ENCODE results near the gene PAX4.
"Not testable (repeated sequence)": the region's sequence is repeated elsewhere in the genome, so short reads cannot be mapped to it uniquely, and the experiment has no call there.

The PAX4 gene

DNA sequence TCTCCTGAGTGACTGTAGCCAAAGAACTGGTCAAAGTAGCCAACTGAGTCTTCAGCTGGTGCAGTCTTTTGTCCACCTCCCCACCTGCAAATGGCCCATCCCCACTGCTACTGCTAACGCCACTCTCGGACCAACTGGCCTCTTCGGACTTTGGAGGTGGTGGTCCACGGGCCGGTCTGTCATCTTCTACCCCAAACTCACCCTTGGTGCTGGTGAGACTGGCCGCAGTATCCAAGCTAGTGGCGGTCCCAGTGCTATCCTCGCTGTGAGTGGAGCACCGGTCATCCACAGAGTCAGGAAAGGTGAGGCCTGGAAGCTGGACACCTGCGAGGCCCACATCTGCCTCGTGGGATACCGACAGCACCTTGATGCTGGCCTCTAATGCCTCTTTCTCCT is 33.3 kb downstream of the PAX4 start:
- DNase-seq: no peak

DNA sequence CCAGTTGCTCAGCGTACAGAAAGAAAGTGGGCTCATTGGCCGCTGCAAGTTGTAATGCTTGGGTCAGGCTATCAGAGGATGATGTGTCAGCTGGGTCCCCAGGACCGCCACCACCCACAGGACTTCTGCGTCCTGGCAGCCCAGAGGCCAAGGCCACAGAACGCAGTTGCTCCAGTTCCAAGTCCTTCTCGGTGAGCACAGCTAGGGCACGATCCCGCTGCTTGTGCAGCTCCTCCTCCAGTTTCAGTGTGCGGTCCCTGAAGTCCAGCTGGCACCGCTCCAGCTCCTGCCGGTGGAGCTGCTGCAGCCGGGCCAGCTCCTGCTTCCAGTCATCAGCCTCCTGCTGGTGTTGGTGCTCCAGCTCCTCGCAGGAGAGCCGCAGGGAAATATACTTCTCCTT is 35.6 kb downstream of the PAX4 start:
- DNase-seq: no peak

DNA sequence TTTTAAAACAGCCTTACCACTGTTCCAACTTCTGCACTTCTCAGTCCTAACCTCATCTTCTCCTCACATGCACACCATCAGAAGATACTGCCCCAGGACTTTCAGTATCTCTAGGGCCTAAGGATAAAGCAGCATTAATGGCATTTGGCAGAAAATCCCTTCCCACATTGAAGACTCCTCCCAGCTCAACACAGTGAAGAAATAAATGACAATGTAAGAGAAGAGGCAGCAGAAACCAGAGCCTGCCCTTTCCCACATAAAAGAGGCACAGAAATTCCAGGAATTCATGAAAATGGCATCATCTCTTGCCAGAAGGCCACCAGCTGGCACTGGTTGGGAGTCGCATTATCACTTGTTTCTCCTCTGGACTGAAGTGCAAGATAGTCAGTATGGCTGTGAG is 36.2 kb downstream of the PAX4 start:
- no peak for DNase-seq

DNA sequence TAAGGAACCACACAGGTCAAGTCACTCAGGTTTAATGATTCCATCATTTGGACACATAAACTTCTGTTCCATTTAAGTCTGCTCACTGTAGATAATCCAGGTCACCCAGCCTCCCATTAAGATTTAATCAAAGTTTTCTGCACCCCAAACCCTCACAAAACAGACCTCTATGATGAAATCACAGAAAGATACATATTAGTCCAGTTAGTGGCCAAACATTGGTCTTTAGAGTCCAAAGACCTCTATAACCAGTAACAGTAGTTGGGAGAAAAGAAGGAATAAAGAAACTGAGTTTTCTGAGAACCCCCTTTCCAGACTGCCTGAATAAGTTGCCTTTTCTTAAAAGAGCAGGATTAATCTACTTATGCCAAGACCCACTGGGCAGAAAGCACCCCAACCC is 37.3 kb downstream of the PAX4 start:
- DNase-seq: no peak

DNA sequence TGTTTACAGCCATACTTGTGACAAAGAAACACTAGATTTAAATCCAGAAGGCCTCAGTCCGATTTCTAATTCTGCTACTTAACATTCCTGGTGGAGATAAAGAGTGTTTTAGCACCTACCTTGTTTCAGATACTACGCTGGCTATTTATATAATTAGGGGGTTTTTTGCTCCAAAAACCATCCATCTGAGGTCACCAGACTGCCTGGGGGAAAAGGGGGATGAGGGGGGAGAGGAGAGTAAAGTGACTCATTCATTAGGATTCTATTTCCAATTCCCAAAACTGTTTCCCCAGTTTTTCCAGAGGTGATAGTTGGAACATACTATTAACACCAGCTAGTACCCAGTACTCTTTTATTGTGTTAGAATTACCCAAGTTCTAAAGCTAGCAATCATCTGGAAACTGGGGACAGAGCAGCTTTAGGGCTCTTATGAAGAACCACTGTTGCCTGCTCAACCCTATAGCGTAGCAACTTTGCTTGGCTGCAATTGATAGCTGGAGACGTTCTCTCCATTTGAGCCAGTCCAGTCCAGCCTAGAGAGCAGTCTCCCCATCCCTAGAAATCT is 39.1 kb downstream of the PAX4 start:
- no peak for DNase-seq

DNA sequence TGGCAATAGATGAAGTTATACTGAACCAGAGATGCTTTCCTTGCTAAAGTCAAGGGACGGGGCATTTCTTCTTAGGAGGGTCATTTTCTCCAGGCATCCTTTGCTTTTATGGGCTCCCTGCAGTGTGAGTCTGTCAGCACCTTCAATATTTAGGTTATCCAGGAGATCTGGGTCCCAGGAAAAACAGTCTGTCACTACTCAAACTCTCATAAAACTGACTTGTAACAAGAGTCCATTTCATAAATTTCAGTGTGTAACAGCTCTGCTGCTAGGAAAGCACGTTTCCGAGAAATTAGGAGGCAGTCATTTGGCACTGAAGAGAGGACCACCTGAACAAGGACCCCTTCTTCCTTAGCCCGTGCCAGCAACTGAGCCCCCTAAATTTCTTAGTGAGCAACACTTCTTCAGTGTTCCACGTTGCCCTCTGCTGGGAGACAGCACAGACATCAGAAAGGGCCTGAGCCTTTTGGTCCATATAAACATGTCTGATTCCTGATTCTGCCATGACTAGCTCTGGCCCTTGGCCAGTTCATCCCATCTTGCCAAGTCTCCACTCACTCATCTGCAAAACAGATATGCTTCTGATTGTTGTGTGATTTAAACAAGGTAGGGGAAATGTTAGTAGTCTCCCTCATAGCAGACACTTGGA is 39.8 kb downstream of the PAX4 start:
- no peak for DNase-seq

DNA sequence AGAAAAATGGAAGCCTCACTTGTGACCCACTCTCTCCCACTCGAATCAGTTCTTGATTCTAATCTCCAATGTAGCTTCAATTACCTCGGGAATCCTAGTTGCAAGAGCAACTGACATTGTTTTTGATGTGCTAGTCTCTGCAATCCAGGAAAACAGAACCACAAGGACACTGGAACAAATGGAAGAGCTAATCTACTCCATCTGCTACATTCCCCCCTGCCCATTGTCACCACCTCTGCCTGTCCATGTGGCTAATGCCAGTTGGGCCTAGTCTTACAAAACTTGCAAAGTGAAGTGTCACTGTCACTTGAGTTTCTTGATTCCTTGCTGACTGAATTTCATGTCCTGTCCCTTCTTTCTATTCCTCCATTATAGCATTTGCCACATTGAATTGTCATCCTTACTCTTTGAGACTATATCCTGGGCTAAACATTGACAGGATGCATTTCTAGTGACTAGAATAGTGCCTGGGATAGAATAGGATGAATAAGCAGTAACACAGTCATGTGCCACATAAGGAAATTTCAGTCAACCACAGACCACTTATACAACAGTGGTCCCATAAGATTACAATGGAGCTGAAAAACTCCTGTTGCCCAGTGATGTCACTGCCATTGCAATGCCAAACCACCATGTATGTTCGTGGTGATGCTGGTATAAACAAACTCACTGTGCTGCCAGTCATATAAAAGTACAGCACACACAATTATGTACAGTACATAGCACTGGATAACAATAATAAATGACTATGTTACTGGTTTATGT is 46.0 kb downstream of the PAX4 start:
- no peak for DNase-seq

DNA sequence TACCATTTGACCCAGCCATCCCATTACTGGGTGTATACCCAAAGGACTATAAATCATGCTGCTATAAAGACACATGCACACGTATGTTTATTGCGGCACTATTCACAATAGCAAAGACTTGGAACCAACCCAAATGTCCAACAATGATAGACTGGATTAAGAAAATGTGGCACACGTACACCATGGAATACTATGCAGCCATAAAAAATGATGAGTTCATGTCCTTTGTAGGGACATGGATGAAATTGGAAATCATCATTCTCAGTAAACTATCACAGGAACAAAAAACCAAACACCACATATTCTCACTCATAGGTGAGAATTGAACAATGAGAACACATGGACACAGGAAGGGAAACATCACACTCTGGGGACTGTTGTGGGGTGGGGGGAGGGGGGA is 49.9 kb downstream of the PAX4 start:
- DNase-seq: not testable (repeated sequence)

DNA sequence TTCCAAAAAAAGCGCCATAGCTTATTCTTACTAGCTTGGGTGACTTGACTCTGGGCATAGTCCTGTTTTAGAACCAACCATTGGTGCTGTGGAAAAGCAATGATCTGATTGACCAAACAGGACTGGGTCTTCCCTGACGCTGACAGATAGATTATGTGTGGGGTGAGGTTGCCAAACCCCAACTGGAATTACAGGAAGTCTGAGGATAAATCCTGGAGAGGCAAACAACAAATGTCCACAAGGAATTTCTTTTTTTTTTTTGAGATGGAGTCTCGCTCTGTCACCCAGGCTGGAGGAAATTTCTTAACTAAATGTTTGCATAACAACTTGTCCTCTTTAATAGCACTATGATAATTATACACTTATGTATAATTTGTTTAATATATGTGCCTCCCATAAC is 51.7 kb downstream of the PAX4 start:
- no peak for DNase-seq
